ENCODE measurements around the gene PTN. TPM values are rescaled to one million over a fixed set of nuclear protein-coding genes. Genes with fewer than 3 reads are reported as not detected.
A peak's percentile ranks its signal among the peaks of the same experiment; 100 is the strongest.

The PTN gene
- total RNA-seq, 1 donor from 2014 or later = 5.6 TPM

- intact Hi-C loops (cut with DNase I) = no loop called here
- no peak for DNase-seq (ENCODE audit: low spot score)
- peak; percentile 90 for ATAC-seq
These were observed 15.0 kb downstream of the PTN start for GRCh38 chr7:137328373-137329120.

GRCh38 chr7:137325927-137326326 is 17.6 kb downstream of the PTN start:
- DNase-seq (ENCODE audit: low spot score) (no peak), ATAC-seq (no peak)
- intact Hi-C loops (cut with DNase I) = no loop called here

DNA sequence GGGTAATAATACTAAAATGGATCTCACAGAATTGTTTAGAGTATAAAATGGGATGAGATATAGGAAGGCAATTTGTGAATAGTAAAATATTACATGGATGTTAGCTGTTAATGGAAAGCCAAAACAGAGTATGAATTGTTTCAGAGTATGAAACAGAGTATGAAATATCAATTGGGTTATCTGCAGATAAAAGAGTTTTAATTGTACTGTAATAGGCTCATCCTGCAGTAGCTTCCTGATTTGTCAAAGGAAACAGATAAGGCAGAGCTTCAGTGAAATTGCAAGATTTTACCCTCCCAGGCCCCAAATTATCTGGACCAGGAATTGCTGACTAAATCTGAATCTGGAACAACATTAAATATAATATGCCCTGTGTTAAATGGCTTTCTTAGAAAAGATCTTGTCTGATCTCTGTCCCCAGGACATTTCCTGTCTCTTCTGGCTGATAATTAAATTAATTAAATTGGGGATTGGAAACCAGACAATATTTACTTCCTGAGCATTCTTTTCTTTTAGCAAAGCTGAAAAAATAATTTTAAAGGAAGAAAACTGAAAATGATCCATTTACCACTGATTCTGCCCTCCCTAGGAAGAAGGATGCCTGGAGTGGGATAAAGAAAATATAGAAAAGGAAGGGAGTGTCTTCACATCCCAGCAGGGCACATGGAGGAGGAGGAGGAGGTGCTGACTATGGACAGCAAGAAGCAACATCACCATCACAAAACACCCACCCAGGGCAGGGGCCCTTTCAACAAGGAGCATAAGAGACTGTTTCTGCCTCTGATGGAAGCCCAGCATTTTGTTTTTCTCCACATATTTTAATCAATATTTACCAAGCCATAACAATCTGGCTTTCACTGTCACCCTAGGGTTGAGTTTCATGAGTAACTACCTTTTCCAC is 18.5 kb downstream of the PTN start:
- ATAC-seq (no peak), DNase-seq (ENCODE audit: low spot score) (no peak)
- intact Hi-C loops (cut with DNase I) = no loop called here

DNA sequence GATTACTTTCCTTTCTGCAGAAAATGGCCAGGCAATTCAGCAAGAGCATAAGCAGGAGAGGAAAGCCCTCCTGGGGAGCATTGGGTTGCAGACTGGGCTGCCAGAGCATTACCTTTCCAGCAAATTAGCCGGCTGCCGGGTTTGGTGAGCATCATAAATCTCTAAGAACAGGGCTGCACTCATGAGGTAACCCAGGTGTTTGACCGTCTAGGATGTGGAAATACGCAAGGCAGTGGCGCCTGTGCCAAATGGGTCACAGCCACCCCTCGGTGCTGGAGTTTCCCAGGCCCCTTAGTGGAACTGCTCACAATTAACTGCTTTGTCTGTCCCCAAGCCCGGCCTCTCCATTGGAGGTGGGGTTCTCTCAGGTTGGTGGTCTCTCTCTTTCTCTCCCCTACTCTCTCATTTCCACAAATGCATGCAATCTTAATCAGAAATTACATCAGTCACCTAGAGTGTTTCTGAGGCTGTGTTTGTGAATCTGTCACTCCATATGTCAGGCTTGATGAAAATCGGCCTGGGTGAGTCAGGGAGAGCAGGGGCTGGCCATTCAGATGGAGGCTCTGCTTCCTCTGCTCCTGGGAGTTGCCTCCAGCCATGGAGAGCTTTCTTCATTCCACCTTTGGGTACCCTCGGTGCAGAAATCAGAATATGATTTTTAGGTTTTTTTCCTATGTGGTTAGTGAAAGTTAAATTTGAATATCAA is 26.7 kb downstream of the PTN start:
- ATAC-seq = no peak
- no peak for DNase-seq (ENCODE audit: low spot score)
- intact Hi-C loops (cut with DNase I) = no loop called here

- ATAC-seq (peak; percentile 57), DNase-seq (ENCODE audit: low spot score) (no peak)
- intact Hi-C loops (cut with DNase I) = no loop called here
These were observed 30.3 kb downstream of the PTN start for GRCh38 chr7:137313201-137313600.

DNA sequence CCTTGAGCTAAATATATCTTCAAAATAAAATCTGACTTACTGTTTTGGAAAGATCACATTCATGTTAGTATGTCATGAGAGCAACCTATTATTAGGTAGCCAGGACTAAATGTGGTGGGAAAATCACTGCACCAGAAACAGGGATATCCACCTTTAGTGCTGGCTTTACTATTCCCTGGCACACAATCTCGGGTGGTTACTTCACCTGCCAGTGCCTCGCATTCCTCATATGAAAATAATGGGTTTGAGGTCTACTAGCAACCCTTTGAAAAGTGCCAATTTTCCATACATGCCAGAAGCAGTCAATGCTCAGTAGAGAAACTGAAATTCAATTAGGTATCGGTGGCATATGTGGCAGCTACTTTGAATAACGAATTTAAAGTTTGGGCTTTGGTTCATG is 36.8 kb downstream of the PTN start:
- intact Hi-C loops (cut with DNase I) = no loop called here
- DNase-seq (ENCODE audit: low spot score) (no peak), ATAC-seq (no peak)

GRCh38 chr7:137305901-137306621 is 37.5 kb downstream of the PTN start:
- no peak for DNase-seq (ENCODE audit: low spot score)
- ATAC-seq = no peak
- intact Hi-C loops (cut with DNase I) = no loop called here

DNA sequence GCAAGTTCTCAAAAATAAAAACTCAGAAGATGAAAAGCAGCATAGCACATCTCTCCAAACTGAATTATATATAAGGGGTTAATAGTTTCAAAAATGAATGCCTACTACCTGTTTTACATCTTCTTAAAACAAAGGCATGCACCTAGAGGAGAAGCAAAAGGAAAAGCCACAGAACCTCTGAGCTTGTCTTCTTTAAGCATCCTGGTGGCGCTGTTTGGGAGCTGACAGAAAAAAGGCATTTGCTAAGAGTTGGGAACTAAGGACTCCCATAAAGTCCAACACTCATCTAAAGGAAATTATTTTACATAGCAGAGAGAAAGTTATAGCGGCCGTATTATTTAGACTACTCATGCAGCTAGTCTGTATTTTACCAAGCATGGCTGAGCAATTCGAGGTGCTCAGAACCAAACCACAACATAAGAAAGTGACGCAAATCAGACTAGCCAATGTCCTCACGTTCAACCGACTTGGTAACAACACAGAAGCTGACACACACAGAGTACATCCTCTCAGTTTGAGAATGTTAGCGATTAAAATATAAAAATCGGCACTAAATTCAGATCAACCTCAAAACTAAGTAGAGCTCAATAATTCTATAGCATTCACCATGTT is 38.8 kb downstream of the PTN start:
- ATAC-seq (no peak), DNase-seq (ENCODE audit: low spot score) (no peak)
- intact Hi-C loops (cut with DNase I) = no loop called here

GRCh38 chr7:137304165-137304564 is 39.4 kb downstream of the PTN start:
- DNase-seq (ENCODE audit: low spot score) (no peak), ATAC-seq (no peak)
- intact Hi-C loops (cut with DNase I) = no loop called here

GRCh38 chr7:137302081-137302480 is 41.5 kb downstream of the PTN start:
- DNase-seq (ENCODE audit: low spot score) (no peak), ATAC-seq (no peak)
- intact Hi-C loops (cut with DNase I) = no loop called here

DNA sequence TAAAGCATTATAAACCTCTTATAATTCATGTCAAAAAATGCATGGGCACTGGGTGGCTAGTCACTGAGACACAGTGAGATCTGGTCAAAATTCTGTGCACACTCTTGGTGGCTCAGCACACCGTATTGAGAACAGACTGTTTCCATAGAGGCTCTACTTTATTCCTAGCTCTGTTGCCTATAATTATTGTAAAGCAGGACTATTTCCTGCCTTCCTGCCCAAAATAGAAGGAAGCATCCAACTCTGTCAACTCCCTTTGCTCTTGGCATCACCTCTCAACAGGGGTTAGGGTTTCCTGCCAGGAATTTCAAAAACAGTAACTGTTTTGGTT is 45.1 kb downstream of the PTN start:
- DNase-seq (ENCODE audit: low spot score) = no peak
- no peak for ATAC-seq
- intact Hi-C loops (cut with DNase I) = no loop called here

DNA sequence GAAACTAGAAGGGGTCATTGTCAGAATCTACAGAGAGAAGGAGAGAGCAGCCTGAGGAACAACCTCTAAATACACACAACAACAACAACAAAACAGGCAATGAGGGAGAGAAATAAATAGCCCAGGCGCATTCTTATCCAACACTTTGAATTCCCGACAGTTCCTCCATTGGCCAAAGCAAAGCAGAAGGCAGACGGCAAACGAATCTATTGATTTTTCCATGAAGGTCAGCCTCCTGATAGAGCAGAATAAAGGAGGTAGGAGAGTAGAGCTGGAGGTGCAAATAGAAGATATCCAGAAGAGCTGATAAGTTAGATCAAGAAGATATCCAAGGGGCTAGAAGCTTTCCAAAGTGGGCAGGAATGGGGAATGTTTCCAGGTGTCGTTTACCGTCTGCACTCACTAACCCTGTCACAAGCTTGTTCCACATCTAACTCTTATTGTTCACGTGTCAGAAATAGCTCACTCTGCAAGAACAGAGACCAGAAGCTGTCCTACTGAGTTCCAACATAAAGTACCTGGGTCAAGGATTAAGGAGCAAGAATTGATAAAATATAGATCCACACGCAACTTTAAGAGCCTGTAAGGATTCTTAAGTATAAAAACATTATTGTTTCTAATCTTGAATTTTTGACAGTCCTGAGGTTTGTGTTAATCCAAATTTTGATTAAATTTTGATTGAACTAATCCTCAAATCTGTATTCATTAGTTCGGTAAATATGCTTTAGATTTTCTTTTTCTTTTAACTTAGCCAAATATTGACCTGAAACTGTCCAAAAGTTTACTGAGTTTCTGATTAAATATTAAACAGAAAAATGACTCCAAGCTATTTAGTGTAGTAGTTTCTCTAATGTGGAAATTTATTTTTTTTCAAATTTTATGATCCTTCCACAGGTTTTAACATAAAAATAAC is 45.7 kb downstream of the PTN start:
- DNase-seq (ENCODE audit: low spot score) (no peak), ATAC-seq (no peak)
- intact Hi-C loops (cut with DNase I) = no loop called here

DNA sequence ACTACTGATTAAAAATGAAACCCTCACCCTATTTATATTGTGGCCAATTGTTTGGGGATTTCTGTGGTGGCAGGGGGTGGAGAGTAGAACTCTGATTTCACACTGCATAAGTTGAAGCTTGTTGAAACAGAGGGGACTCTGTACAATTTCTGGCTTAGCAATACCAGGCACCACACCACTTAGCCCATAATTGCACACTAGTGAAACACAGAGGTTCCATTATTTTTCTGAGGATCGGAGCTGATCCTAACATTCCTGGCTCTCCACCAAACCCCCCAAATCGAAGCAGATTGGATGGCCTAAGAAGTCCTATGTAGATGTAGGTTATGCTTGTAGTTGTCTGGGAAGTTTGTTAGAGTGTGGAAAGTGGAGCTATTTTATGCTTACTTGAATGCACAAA is 47.0 kb downstream of the PTN start:
- no peak for ATAC-seq
- DNase-seq (ENCODE audit: low spot score) = no peak
- intact Hi-C loops (cut with DNase I) = no loop called here

DNA sequence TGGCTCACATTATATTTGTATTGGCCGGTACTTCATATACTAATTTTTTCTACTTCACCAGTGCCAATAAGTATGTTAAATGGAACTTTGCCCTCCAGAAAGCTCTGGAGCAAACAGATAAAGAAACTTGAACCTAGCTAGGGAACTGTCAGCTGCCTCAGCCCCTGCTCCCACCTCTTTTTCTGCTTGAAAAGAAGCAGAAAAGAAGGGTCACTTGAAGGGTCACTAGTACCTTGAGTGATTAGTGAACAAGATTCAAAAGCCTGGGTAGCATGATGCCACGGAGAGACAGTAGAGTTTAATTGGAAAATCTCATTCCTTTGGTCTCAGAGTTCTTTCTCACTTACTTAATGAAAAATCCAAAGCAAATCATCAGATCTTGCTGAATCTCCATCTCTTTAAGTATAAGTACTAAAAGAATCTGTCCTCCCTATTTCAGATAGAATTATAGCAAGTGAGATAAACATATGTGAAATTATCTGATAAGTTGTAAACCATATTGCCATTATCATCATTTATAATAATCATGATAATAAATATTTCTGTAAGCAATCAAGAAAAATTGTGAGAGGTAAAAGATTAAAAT is 47.7 kb downstream of the PTN start:
- intact Hi-C loops (cut with DNase I) = no loop called here
- ATAC-seq = no peak
- no peak for DNase-seq (ENCODE audit: low spot score)

DNA sequence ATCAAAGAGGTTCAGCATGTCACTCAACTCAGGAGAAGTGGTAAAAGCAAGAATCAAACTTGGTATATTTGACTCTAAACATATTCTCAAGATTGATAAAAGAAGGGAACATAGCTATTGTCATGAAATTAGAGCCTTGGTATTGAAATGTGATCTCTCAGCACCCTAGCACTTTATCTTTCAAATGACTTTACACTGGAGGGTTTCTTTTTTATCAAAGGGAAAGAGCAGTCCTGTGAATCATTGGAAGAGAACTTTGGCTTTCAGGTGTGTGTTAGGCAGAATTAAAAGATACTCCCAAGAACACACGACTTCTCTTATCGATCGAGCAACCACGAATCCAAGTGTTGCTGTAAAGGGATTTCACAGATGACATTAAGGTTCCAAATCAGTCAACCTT is 54.4 kb downstream of the PTN start:
- intact Hi-C loops (cut with DNase I) = no loop called here
- DNase-seq (ENCODE audit: low spot score) (no peak), ATAC-seq (no peak)

DNA sequence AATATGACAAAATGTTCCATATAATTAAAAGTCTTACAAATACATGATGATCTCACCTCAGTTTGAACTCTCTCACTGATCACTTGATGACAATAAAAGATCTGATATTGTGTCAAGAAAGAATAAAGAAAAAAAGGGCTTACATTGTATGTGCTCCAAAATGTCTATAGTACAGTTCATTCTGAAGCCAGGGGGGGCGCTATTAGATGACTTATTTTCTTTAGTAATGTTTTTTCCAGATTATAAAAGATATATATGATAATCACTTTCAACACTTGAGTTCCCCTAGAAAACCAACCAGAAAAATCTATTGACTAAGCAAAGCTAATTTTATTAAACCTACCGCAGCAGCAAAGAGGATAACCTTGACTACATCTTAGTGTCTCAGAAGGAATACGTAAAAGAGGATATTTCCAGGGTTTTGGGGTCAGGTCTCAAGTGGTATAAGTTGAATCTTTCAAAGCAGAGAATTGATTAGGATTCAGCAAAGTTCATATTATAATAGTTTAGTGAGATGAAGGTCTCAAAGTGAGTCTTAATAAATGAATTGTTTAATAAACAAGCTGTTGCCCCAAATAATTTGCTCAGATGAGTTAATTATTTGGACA is 55.8 kb downstream of the PTN start:
- intact Hi-C loops (cut with DNase I) = no loop called here
- ATAC-seq (no peak), DNase-seq (ENCODE audit: low spot score) (no peak)

GRCh38 chr7:137283153-137283552 is 60.4 kb downstream of the PTN start:
- ATAC-seq (no peak), DNase-seq (ENCODE audit: low spot score) (no peak)
- intact Hi-C loops (cut with DNase I) = no loop called here
